GM18508 (cell line): Measurements from ENCODE around the gene EPYC.

Experiments
- ATAC-seq: cut with Tn5 transposase; IDR thresholded peaks from one replicate; pipeline ENCODE4 v1.9.1; 2021; ENCODE audit warnings: moderate number of reproducible peaks; ENCODE audit not compliant: insufficient read depth, unreplicated experiment

Gene EPYC

GRCh38 chr12:91004872-91005271 lies at the start of gene EPYC:
TSS of gene EPYC (minus strand) at chr12:91004972. CDS start at chr12:91002565, 2,407 bp downstream.
- ATAC-seq: no peak

GRCh38 chr12:91053951-91054715 lies 49.4 kb upstream of the EPYC start:
- no peak for ATAC-seq

GRCh38 chr12:91052026-91052425 lies 47.3 kb upstream of the EPYC start:
- ATAC-seq: no peak

- ATAC-seq: no peak
Measured at GRCh38 chr12:91044586-91044985, 39.8 kb upstream of the EPYC start.

- no peak for ATAC-seq
Measured at GRCh38 chr12:91043408-91043807, 38.6 kb upstream of the EPYC start.

GRCh38 chr12:91040096-91040755 lies 35.5 kb upstream of the EPYC start:
- no peak for ATAC-seq

GRCh38 chr12:91037276-91037675 lies 32.5 kb upstream of the EPYC start:
- no peak for ATAC-seq

GRCh38 chr12:91033251-91033650 lies 28.5 kb upstream of the EPYC start:
- no peak for ATAC-seq

GRCh38 chr12:91023326-91024004 lies 18.7 kb upstream of the EPYC start:
- ATAC-seq: no peak

- no peak for ATAC-seq
Measured at GRCh38 chr12:91021076-91021475, 16.3 kb upstream of the EPYC start.

- ATAC-seq: no peak
Measured at GRCh38 chr12:91019455-91019854, 14.7 kb upstream of the EPYC start.

GRCh38 chr12:91017511-91018263 lies 12.9 kb upstream of the EPYC start:
- ATAC-seq: no peak

GRCh38 chr12:91017043-91017442 lies 12.3 kb upstream of the EPYC start:
- ATAC-seq: no peak

- ATAC-seq: peak; percentile 97
Measured at GRCh38 chr12:91009319-91009950, 4.7 kb upstream of the EPYC start.

GRCh38 chr12:91007531-91008290 lies 2.9 kb upstream of the EPYC start:
- peak; percentile 51 for ATAC-seq

- ATAC-seq: no peak
Measured at GRCh38 chr12:91003737-91004136, 1.0 kb downstream of the EPYC start.

GRCh38 chr12:91001306-91001705 lies 3.5 kb downstream of the EPYC start:
- ATAC-seq: no peak

GRCh38 chr12:90999966-91000365 lies 4.8 kb downstream of the EPYC start:
- no peak for ATAC-seq

- no peak for ATAC-seq
Measured at GRCh38 chr12:90999527-90999926, 5.2 kb downstream of the EPYC start.
